Smooth muscle cell (in vitro differentiated cells): ENCODE data around the gene ZBED5. TPM values are rescaled to one million over a fixed set of nuclear protein-coding genes. Genes with fewer than 3 reads are reported as not detected.

Experiments
- DNase-seq: peaks from one replicate; lab custom pipeline; 2025; ENCODE audit not compliant: unreplicated experiment; lab: John Stamatoyannopoulos, UW
- H2AFZ ChIP-seq: fragments of 200-600 bp; sonication (generic); 2 replicates; pipeline ENCODE4 v1.6.0; 2016; ENCODE audit warnings: antibody characterized with exemption, low read depth, mild to moderate bottlenecking
- H3F3A ChIP-seq: fragments of 200-600 bp; sonication (generic); 2 replicates; pipeline ENCODE4 v1.6.0; 2017; ENCODE audit warnings: antibody characterized with exemption, low read depth
- H3K27ac ChIP-seq: fragments of 200-600 bp; sonication (generic); 2 replicates; pipeline ENCODE4 v1.5.1; 2016; ENCODE audit warnings: low read depth, mild to moderate bottlenecking
- H3K27me3 ChIP-seq: fragments of 200-600 bp; sonication (generic); 2 replicates; pipeline ENCODE4 v1.6.1; 2016; ENCODE audit warnings: low read depth, mild to moderate bottlenecking
- H3K36me3 ChIP-seq: fragments of 200-600 bp; sonication (generic); 2 replicates; pipeline ENCODE4 v1.5.1; 2016; ENCODE audit warnings: low read depth
- H3K4me1 ChIP-seq: fragments of 200-600 bp; sonication (generic); 2 replicates; pipeline ENCODE4 v1.5.1; 2016; ENCODE audit warnings: low read depth
- H3K4me2 ChIP-seq: fragments of 200-600 bp; sonication (generic); 2 replicates; pipeline ENCODE4 v1.6.0; 2016; ENCODE audit warnings: mild to moderate bottlenecking
- H3K4me3 ChIP-seq: fragments of 200-600 bp; sonication (generic); 2 replicates; pipeline ENCODE4 v1.5.1; 2016; ENCODE audit warnings: mild to moderate bottlenecking
- H3K79me2 ChIP-seq: fragments of 200-600 bp; sonication (generic); 2 replicates; pipeline ENCODE4 v1.6.0; 2016; ENCODE audit warnings: low read depth, mild to moderate bottlenecking
- H3K9ac ChIP-seq: fragments of 200-600 bp; sonication (generic); 2 replicates; pipeline ENCODE4 v1.6.0; 2016; ENCODE audit warnings: low read depth
- H3K9me3 ChIP-seq: fragments of 200-600 bp; sonication (generic); replicated peaks from 2 replicates; pipeline ENCODE4 v1.5.1; 2016; ENCODE audit warnings: low read depth
- H4K20me1 ChIP-seq: fragments of 200-600 bp; sonication (generic); 2 replicates; pipeline ENCODE4 v1.6.0; 2016; ENCODE audit warnings: low read depth
- WGBS: methylation state at CpG from one replicate; pipeline ENCODE4 v1.1.7; 2016; ENCODE audit warnings: low lambda C conversion rate; 5-methylcytosine and 5-hydroxymethylcytosine counted together
- polyA plus RNA-seq: library from polyadenylated mRNA; unstranded; fragments of >200 nt; fragmentation: Nextera tagmentation; extraction: Ambion mirVana; gene quantifications from 2 replicates; pipeline ENCODE4 v1.2.1, GENCODE V29; 2016
- total RNA-seq: library from RNA; depleted of rRNA; stranded (reverse); fragments of >200 nt; gene quantifications from 2 replicates; pipeline ENCODE4 v1.2.3, GENCODE V29; 2014
- TF ChIP-seq, protein P1 (sequence below): fragments of 200-600 bp; sonication (generic); IDR thresholded peaks from 2 replicates; pipeline ENCODE4 v1.5.1; 2017; ENCODE audit warnings: borderline replicate concordance, mild to moderate bottlenecking, antibody characterized with exemption; ENCODE audit not compliant: insufficient read depth, poor library complexity, severe bottlenecking

ZBED5 gene
- total and polyA plus RNA-seq, 2 experiments from 2014 or later, result 22.6 to 30.6 TPM

DNA sequence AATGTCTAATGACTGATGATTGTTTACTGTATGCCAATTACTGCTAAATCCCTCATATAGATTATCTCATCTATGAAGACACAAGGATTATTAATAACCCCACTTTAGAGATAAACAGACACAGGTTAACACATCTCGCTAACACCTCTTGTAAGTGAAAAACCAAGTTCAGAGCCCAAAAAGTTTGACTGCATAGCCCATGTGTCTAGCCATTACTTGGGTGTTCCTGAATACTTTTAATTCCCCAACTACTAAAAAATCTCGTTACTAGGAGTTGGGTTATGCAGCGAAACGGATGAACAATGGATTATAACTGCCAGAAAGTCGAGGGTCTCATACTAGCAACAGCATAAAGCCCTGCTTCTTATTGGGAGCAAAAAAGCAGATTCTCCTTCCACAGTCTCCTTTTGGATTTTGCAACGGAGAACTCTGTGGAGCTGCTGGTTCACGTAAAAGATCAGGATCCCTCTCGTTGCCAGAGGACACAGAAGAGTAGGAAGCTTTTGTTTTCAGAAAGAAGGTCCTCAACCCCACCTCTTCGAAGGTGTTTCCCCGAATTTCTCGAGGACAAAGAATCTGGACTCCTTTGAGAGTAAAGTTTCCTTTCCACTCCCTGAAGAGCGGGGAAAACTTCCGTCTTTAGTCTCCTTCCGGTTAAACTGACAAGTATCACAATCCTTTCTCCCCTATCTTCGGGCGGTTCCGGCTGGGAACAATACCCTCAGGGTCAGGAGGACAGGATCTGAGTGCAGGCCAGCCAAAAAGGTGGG lies 979 bp downstream of the ZBED5 start:
- H3K79me2 ChIP-seq, result peaks cover 61% of the 10 kb centered on the region
- TF ChIP-seq, protein P1, sequence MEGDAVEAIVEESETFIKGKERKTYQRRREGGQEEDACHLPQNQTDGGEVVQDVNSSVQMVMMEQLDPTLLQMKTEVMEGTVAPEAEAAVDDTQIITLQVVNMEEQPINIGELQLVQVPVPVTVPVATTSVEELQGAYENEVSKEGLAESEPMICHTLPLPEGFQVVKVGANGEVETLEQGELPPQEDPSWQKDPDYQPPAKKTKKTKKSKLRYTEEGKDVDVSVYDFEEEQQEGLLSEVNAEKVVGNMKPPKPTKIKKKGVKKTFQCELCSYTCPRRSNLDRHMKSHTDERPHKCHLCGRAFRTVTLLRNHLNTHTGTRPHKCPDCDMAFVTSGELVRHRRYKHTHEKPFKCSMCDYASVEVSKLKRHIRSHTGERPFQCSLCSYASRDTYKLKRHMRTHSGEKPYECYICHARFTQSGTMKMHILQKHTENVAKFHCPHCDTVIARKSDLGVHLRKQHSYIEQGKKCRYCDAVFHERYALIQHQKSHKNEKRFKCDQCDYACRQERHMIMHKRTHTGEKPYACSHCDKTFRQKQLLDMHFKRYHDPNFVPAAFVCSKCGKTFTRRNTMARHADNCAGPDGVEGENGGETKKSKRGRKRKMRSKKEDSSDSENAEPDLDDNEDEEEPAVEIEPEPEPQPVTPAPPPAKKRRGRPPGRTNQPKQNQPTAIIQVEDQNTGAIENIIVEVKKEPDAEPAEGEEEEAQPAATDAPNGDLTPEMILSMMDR, result no peak
- peak overlapping the region; percentile 88 for H3K9ac ChIP-seq
- no peaks in the 10 kb centered on the region for H3F3A ChIP-seq
- peak overlapping the region; percentile 73 for H3K4me3 ChIP-seq
- H2AFZ ChIP-seq, result peak overlapping the region; percentile 84
- no peak for DNase-seq
- peaks cover 25% of the 10 kb centered on the region for H3K36me3 ChIP-seq
- WGBS, result 7% methylated on average over 17 of the region's 17 CpGs
- no peaks in the 10 kb centered on the region for H4K20me1 ChIP-seq
- peak overlapping the region; percentile 93 for H3K27ac ChIP-seq
- H3K4me2 ChIP-seq, result peak overlapping the region; percentile 90
- peaks cover 8% of the 10 kb centered on the region for H3K4me1 ChIP-seq
- no peaks in the 10 kb centered on the region for H3K9me3 ChIP-seq
- H3K27me3 ChIP-seq, result no peaks in the 10 kb centered on the region

GRCh38 chr11:10855295-10855694 lies 2.6 kb downstream of the ZBED5 start:
- Histone ChIP-seq H3F3A (no peaks in the 10 kb centered on the region), H2AFZ (no peak overlapping the region), H3K9me3 (no peaks in the 10 kb centered on the region), H3K79me2 (peaks cover 50% of the 10 kb centered on the region), H3K4me3 (peak overlapping the region; percentile 73), H3K4me2 (no peak overlapping the region), H3K9ac (no peak overlapping the region), H3K4me1 (peaks cover 8% of the 10 kb centered on the region), H3K27ac (no peak overlapping the region), H3K27me3 (no peaks in the 10 kb centered on the region), H3K36me3 (peaks cover 25% of the 10 kb centered on the region), H4K20me1 (no peaks in the 10 kb centered on the region)
- TF ChIP-seq, protein P1, result no peak
- 97% methylated on average over 2 of the region's 2 CpGs for WGBS
- no peak for DNase-seq

DNA sequence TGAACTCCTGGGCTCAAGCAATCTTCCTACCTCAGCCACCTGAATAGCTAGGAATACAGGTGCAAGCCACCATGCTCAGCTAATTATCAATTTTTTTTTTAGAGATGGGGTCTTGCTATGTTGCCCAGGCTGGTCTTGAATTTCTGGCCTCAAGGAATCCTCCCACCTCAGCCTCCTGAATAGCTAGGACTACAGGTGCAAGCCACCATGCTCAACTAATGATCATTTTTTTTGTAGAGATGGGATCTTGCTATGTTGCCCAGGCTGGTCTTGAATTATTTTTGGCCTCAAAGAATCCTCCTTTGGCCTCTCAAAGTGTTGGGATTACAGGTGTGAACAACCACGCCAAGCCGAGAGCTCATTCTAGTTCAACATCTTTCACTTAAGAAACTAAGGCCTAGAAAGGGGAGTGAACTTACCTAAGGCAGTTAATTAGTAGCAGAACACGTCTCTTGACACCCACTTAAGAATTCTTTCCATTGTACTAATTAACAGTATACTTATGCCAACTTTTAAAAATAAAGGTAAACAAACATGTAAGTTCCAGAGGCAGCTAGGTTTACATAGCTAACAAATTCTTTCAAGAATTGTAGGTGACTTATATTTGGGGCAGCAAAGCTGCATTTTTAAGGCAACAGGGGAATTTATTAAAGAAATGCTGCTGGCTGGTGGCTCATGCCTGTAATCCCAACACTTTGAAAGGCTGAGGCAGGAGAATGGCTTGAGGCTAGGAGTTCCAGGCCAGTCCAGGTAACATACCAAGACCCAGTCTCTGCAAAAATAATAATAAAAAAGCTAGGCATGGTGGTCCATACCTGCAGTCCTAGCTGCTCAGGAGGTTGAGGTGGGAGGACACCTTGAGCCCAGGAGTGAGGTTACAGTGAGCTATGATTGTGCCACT lies 9.6 kb downstream of the ZBED5 start:
- no peaks in the 10 kb centered on the region for H3F3A ChIP-seq
- H3K27me3 ChIP-seq, result no peaks in the 10 kb centered on the region
- H3K4me2 ChIP-seq, result no peak overlapping the region
- no peaks in the 10 kb centered on the region for H3K79me2 ChIP-seq
- H3K9me3 ChIP-seq, result no peaks in the 10 kb centered on the region
- TF ChIP-seq, protein P1, result no peak
- DNase-seq, result no peak
- no peak overlapping the region for H2AFZ ChIP-seq
- WGBS, result 91% methylated on average over 3 of the region's 3 CpGs
- H3K4me3 ChIP-seq, result no peak overlapping the region
- peaks cover 9% of the 10 kb centered on the region for H3K36me3 ChIP-seq
- H3K4me1 ChIP-seq, result no peaks in the 10 kb centered on the region
- H4K20me1 ChIP-seq, result no peaks in the 10 kb centered on the region
- H3K27ac ChIP-seq, result no peak overlapping the region
- H3K9ac ChIP-seq, result no peak overlapping the region
